B cell (primary cell): Measurements from ENCODE around the gene FGF11. TPM values are rescaled to one million over a fixed set of nuclear protein-coding genes. Genes with fewer than 3 reads are reported as not detected.
A peak's percentile ranks its signal among the peaks of the same experiment; 100 is the strongest.

Experiments used
- ATAC-seq: fragments of 200-7000 bp; cut with Tn5 transposase; one replicate; pipeline ENCODE4 v1.10.0; 2021; ENCODE audit warnings: low read depth, mild to moderate bottlenecking, moderate number of reproducible peaks, moderate library complexity
- CTCF ChIA-PET: fragments of 350-600 bp; sonication (Branson Sonifier 250); formaldehyde crosslinking; loops from one replicate; lab custom pipeline; 2021; ENCODE audit warnings: antibody characterized with exemption, inconsistent platforms; lab: Charles Lee
- POLR2A ChIA-PET: fragments of 350-600 bp; sonication (Branson Sonifier 250); formaldehyde crosslinking; loops from one replicate; lab custom pipeline; 2021; ENCODE audit warnings: antibody characterized with exemption; lab: Charles Lee
- DNase-seq: peaks from one replicate; pipeline ENCODE4 v3.0.0; 2013
- H2AFZ ChIP-seq: 2 replicates; pipeline ENCODE4 v1.6.1; 2012; ENCODE audit warnings: mild to moderate bottlenecking, low read depth, low read length; ENCODE audit not compliant: insufficient read depth, poor library complexity, severe bottlenecking
- H3K27ac ChIP-seq, 2 donors: 1 replicate in 1 of 2; 2 replicates in 1 of 2; pipeline ENCODE4 v1.5.1; 2012 to 2013; ENCODE audit warnings: low read length in 2 of 2, mild to moderate bottlenecking in 2 of 2, moderate library complexity in 1 of 2
- H3K27me3 ChIP-seq, 4 experiments: fragments of 200-600 bp in 1 of 4; sonication (generic) in 1 of 4; replicated peaks in 1 of 4; 1 replicate in 2 of 4; 2 replicates in 2 of 4; pipeline versions ENCODE4 v1.6.1 to v1.7.0; 2013 to 2016; ENCODE audit warnings: low read length in 3 of 4, mild to moderate bottlenecking in 2 of 4, mixed read lengths in 1 of 4, moderate library complexity in 1 of 4; ENCODE audit not compliant: insufficient read depth in 4 of 4, control insufficient read depth in 3 of 4; ENCODE audit errors: control extremely low read depth in 1 of 4
- H3K36me3 ChIP-seq, 2 experiments: replicated peaks in 1 of 2; 1 replicate in 1 of 2; 2 replicates in 1 of 2; pipeline versions ENCODE4 v1.6.1 to v1.7.1; 2013; ENCODE audit warnings: low read length in 1 of 2; ENCODE audit not compliant: insufficient read depth in 2 of 2, control insufficient read depth in 1 of 2; ENCODE audit errors: control extremely low read depth in 1 of 2, extremely low read depth in 1 of 2
- H3K4me1 ChIP-seq, 2 donors: fragments of 200-600 bp in 1 of 2; sonication (generic) in 1 of 2; 1 replicate in 1 of 2; 2 replicates in 1 of 2; pipeline versions ENCODE4 v1.5.1 to v1.6.1; 2013 to 2017; ENCODE audit warnings: low read length in 2 of 2; ENCODE audit not compliant: control insufficient read depth in 2 of 2, insufficient read depth in 2 of 2
- H3K4me2 ChIP-seq: replicated peaks from 2 replicates; pipeline ENCODE3; 2012; ENCODE audit warnings: mild to moderate bottlenecking, low read depth, low read length; ENCODE audit not compliant: poor library complexity, severe bottlenecking
- H3K4me3 ChIP-seq, 5 experiments: fragments of 200-600 bp in 1 of 5; sonication (generic) in 1 of 5; 1 replicate in 3 of 5; 2 replicates in 2 of 5; pipeline versions ENCODE4 v1.5.1 to v1.7.0; 2011 to 2016; ENCODE audit warnings: low read length in 4 of 5, mild to moderate bottlenecking in 4 of 5, low read depth in 2 of 5, control low read depth in 1 of 5, moderate library complexity in 1 of 5; ENCODE audit not compliant: insufficient read depth in 1 of 5; ENCODE audit errors: control extremely low read depth in 1 of 5, extremely low read depth in 1 of 5
- H3K79me2 ChIP-seq: fragments of 200-600 bp; sonication (generic); one replicate; pipeline ENCODE4 v1.6.0; 2016; ENCODE audit warnings: low read length; ENCODE audit not compliant: control insufficient read depth, insufficient read depth
- H3K9ac ChIP-seq: fragments of 200-600 bp; sonication (generic); 2 replicates; pipeline ENCODE4 v1.6.1; 2017; ENCODE audit warnings: mild to moderate bottlenecking, low read length, moderate library complexity
- H3K9me3 ChIP-seq, 3 donors: one replicate each; pipeline versions ENCODE4 v1.6.1 to v1.7.1; 2013; ENCODE audit warnings: low read length in 2 of 3; ENCODE audit not compliant: control insufficient read depth in 2 of 3, insufficient read depth in 1 of 3; ENCODE audit errors: control extremely low read depth in 1 of 3
- H4K20me1 ChIP-seq: 2 replicates; pipeline ENCODE4 v1.6.0; 2012; ENCODE audit warnings: mild to moderate bottlenecking, low read length; ENCODE audit not compliant: insufficient read depth, control insufficient read depth, poor library complexity, severe bottlenecking
- H3K27ac Mint-ChIP-seq: one replicate; pipeline ENCODE4 v1.8.0; 2021; ENCODE audit warnings: mixed read lengths
- H3K27me3 Mint-ChIP-seq: one replicate; pipeline ENCODE4 v1.8.0; 2021; ENCODE audit warnings: mixed read lengths
- H3K4me1 Mint-ChIP-seq: one replicate; pipeline ENCODE4 v1.8.0; 2021; ENCODE audit warnings: mixed read lengths
- H3K4me3 Mint-ChIP-seq: one replicate; pipeline ENCODE4 v1.8.0; 2021; ENCODE audit warnings: mixed read lengths
- H3K9me3 Mint-ChIP-seq: one replicate; pipeline ENCODE4 v1.8.0; 2022; ENCODE audit warnings: mixed read lengths; ENCODE audit not compliant: insufficient read depth
- CTCF ChIP-seq: fragments of 200-600 bp; IDR thresholded peaks from one replicate; pipeline ENCODE4 v1.8.0; 2022; ENCODE audit warnings: antibody characterized with exemption, mild to moderate bottlenecking
- EZH2 ChIP-seq: IDR thresholded peaks from 2 replicates; pipeline ENCODE4 v1.6.1; 2012; ENCODE audit warnings: borderline replicate concordance, low read depth, mild to moderate bottlenecking, moderate library complexity, low read length; ENCODE audit not compliant: insufficient read depth, poor library complexity, severe bottlenecking
- WGBS: methylation state at CpG from one replicate; pipeline ENCODE4 v1.1.5; 2013; ENCODE audit warnings: missing lambda C conversion rate; ENCODE audit not compliant: insufficient coverage; 5-methylcytosine and 5-hydroxymethylcytosine counted together
- intact Hi-C: fragments of 100-400 bp; cut with micrococcal nuclease; formaldehyde crosslinking; loops from one replicate; pipeline ENCODE4 v1.10.0; 2022
- polyA plus RNA-seq: library from polyadenylated mRNA; depleted of rRNA; stranded (reverse); fragments of >200 nt; gene quantifications from 2 replicates; pipeline ENCODE4 v1.2.3, GENCODE V29; 2012
- total RNA-seq, 2 donors: library from RNA; stranded (reverse); fragments of 120-200 nt in 1 of 2; gene quantifications; 1 replicate in 1 of 2; 2 replicates in 1 of 2; pipeline versions ENCODE4 v1.2.3 to v1.2.4, GENCODE V29; 2013 to 2022

Gene FGF11
- total and polyA plus RNA-seq, 2 donors (not counting 1 experiment from before 2014, with no cell fraction given) = 2.7 to 4.6 TPM

DNA sequence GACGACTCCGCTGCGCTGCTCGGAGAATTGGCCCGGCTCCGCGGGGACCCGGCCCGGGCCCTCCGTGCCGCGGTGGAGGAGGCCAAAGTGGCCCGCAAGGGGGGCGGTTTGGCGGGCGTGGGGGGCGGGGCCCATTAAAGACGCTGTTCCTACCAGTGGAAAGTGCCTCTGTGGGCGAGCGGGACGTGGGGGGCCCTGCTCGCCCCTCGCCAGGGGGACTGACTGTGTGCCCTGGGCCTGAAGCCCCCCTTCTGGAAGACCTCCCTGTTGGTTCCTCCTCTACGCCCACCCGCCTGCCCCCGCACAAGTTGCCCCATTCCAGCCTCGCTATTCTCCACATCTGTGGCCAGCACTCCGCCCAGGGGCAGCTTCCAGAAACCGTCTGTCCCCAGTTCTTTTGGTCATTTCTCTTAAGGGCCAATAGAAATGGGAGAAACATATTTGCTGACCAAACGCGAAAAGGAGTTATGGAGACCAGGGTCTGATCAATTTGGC lies 1.9 kb upstream of the FGF11 start:
- peaks cover 37% of the 10 kb centered on the region for H3K27me3 Mint-ChIP-seq
- WGBS = 47% methylated on average over 31 of the region's 31 CpGs
- CTCF ChIA-PET = interaction anchor here (0.7 to 4.2 kb wide), 31 partner anchors 8 to 250 kb away, joined by 3 to 43 read pairs (median 6); partner anchors contain the start of genes CHRNB1, MPDU1, NEURL4 and POLR2A

More for the DNA sequence above, 1.9 kb upstream of the FGF11 start:
- no peak for TF ChIP-seq CTCF
- no peak for TF ChIP-seq EZH2
- Histone ChIP-seq H3K4me2 (peak overlapping the region; percentile 93), H3K9me3 (peaks cover 0 to 34% (median 0%) of the 10 kb centered on the region in 3 donors), H3K9ac (no peak overlapping the region), H3K79me2 (peaks cover 27% of the 10 kb centered on the region), H2AFZ (no peak overlapping the region), H3K4me3 (peak overlapping the region in 2 of 5 experiments; percentile 7 to 23), H3K27me3 (peaks cover 0 to 45% (median 31%) of the 10 kb centered on the region in 4 experiments), H3K36me3 (no peaks in the 10 kb centered on the region), H3K27ac (no peak overlapping the region), H4K20me1 (peaks cover 49% of the 10 kb centered on the region), H3K4me1 (peaks cover 51 to 53% of the 10 kb centered on the region in 2 donors)
- ATAC-seq (no peak), DNase-seq (no peak)
- intact Hi-C loops = loop anchor here (5.0 kb wide), 2 partner anchors 400 to 1950 kb away; partner anchors contain the start of genes DERL2, MIS12 and SLC16A13
- H3K4me3 Mint-ChIP-seq = peak overlapping the region; percentile 84
- no peaks in the 10 kb centered on the region for H3K9me3 Mint-ChIP-seq
- H3K27ac Mint-ChIP-seq = no peak overlapping the region
- H3K4me1 Mint-ChIP-seq = peaks cover 48% of the 10 kb centered on the region
- POLR2A ChIA-PET = interaction anchor here (0.8 to 3.2 kb wide), 6 partner anchors 44 to 250 kb away, joined by 3 to 27 read pairs (median 3); partner anchors contain the start of genes GPS2, POLR2A, SLC35G6 and TP53
